Nephron (organoid): ENCODE measurements around the gene GTPBP3.
A peak's percentile ranks its signal among the peaks of the same experiment; 100 is the strongest.

Experiments
- H3K27ac Mint-ChIP-seq, 3 experiments: 2 replicates each; pipeline ENCODE4 v1.8.0; 2020; ENCODE audit warnings: mixed read lengths in 3 of 3, mild to moderate bottlenecking in 2 of 3, moderate library complexity in 1 of 3
- H3K27me3 Mint-ChIP-seq: 2 replicates; pipeline ENCODE4 v1.8.0; 2021; ENCODE audit warnings: low read depth, mild to moderate bottlenecking, moderate library complexity, mixed read lengths
- H3K36me3 Mint-ChIP-seq: 2 replicates; pipeline ENCODE4 v1.8.0; 2020; ENCODE audit warnings: low read depth, mixed read lengths
- H3K4me1 Mint-ChIP-seq: 2 replicates; pipeline ENCODE4 v1.8.0; 2020; ENCODE audit warnings: mixed read lengths
- H3K4me3 Mint-ChIP-seq, 3 experiments: 2 replicates each; pipeline ENCODE4 v1.8.0; 2020; ENCODE audit warnings: mild to moderate bottlenecking in 3 of 3, mixed read lengths in 3 of 3, moderate library complexity in 2 of 3
- H3K9me3 Mint-ChIP-seq: 2 replicates; pipeline ENCODE4 v1.8.0; 2020; ENCODE audit warnings: mixed read lengths
- CTCF ChIP-seq, 3 experiments: fragments of 200-600 bp; sonication (generic); IDR thresholded peaks; one replicate each; pipeline ENCODE4 v1.5.0; 2021; ENCODE audit warnings: antibody characterized with exemption in 3 of 3; ENCODE audit not compliant: unreplicated experiment in 3 of 3

The GTPBP3 gene

GRCh38 chr19:17314007-17314593 is 23.3 kb upstream of the GTPBP3 start:
- peak overlapping the region in 1 of 3 experiments; percentile 41 for H3K4me3 Mint-ChIP-seq
- no peaks in the 10 kb centered on the region for H3K27me3 Mint-ChIP-seq
- H3K4me1 Mint-ChIP-seq: peaks cover 15% of the 10 kb centered on the region
- no peaks in the 10 kb centered on the region for H3K9me3 Mint-ChIP-seq
- no peak overlapping the region for H3K27ac Mint-ChIP-seq
- H3K36me3 Mint-ChIP-seq: peaks cover 21% of the 10 kb centered on the region
- TF ChIP-seq CTCF (IDR thresholded peaks at IDR 0.05; ENCODE audit: unreplicated experiment in 3 of 3): no peak

- TF ChIP-seq CTCF (IDR thresholded peaks at IDR 0.05; ENCODE audit: unreplicated experiment in 3 of 3): no peak
- peaks cover 24% of the 10 kb centered on the region for H3K36me3 Mint-ChIP-seq
These were observed 18.4 kb upstream of the GTPBP3 start for GRCh38 chr19:17318966-17319365.

GRCh38 chr19:17319473-17320238 is 17.7 kb upstream of the GTPBP3 start:
- H3K4me1 Mint-ChIP-seq: no peaks in the 10 kb centered on the region
- no peak for TF ChIP-seq CTCF (IDR thresholded peaks at IDR 0.05; ENCODE audit: unreplicated experiment in 3 of 3)
- H3K27me3 Mint-ChIP-seq: no peaks in the 10 kb centered on the region
- no peaks in the 10 kb centered on the region for H3K9me3 Mint-ChIP-seq
- H3K27ac Mint-ChIP-seq: no peak overlapping the region
- peaks cover 20% of the 10 kb centered on the region for H3K36me3 Mint-ChIP-seq
- no peak overlapping the region for H3K4me3 Mint-ChIP-seq

More at GRCh38 chr19:17318966-17319365, 18.4 kb upstream of the GTPBP3 start:
- H3K27ac Mint-ChIP-seq: no peak overlapping the region
- no peak overlapping the region for H3K4me3 Mint-ChIP-seq
- H3K27me3 Mint-ChIP-seq: no peaks in the 10 kb centered on the region
- H3K4me1 Mint-ChIP-seq: no peaks in the 10 kb centered on the region
- H3K9me3 Mint-ChIP-seq: no peaks in the 10 kb centered on the region

- Mint-ChIP-seq H3K4me3 (no peak overlapping the region), H3K27ac (no peak overlapping the region), H3K9me3 (no peaks in the 10 kb centered on the region), H3K4me1 (no peaks in the 10 kb centered on the region), H3K36me3 (peaks cover 19% of the 10 kb centered on the region), H3K27me3 (no peaks in the 10 kb centered on the region)
- no peak for TF ChIP-seq CTCF (IDR thresholded peaks at IDR 0.05; ENCODE audit: unreplicated experiment in 3 of 3)
These were observed 16.9 kb upstream of the GTPBP3 start for GRCh38 chr19:17320435-17320834.

- TF ChIP-seq CTCF (IDR thresholded peaks at IDR 0.05; ENCODE audit: unreplicated experiment in 3 of 3): no peak
- Mint-ChIP-seq H3K27me3 (peaks cover 1% of the 10 kb centered on the region), H3K4me3 (no peak overlapping the region), H3K27ac (no peak overlapping the region), H3K4me1 (no peaks in the 10 kb centered on the region), H3K9me3 (no peaks in the 10 kb centered on the region), H3K36me3 (peaks cover 11% of the 10 kb centered on the region)
These were observed 15.5 kb upstream of the GTPBP3 start for GRCh38 chr19:17321655-17322489.
